ENCODE data around the gene GSTO2.

- TF ChIP-seq ZFX (IDR thresholded peaks at IDR 0.05) (no peak), CTCF (conservative IDR thresholded peaks at IDR 0.05) (no peak)
Observed at GRCh38 chr10:104262055-104262454, 6.9 kb upstream of the GSTO2 start.
